ENCODE data around the gene EPN1.

Gene EPN1

GRCh38 chr19:55643887-55644176, 31.2 kb upstream of the EPN1 start:
- no peaks in the 10 kb centered on the region for H3K9me3 ChIP-seq
- peaks cover 59 to 72% of the 10 kb centered on the region in 2 experiments for H3K4me1 ChIP-seq (ENCODE audit: control insufficient read depth in 1 of 2, insufficient read depth in 1 of 2, low read depth in 1 of 2, low read length in 1 of 2)
- peak overlapping the region; percentile 73 to 96 for H3K4me3 ChIP-seq (ENCODE audit: low read depth in 1 of 2, low read length in 1 of 2)
- H3K27me3 ChIP-seq, result peaks cover 53% of the 10 kb centered on the region
- peaks cover 14% of the 10 kb centered on the region for H3K36me3 ChIP-seq
- peak overlapping the region; percentile 83 for H3K27ac ChIP-seq
- no peak for TF ChIP-seq CTCF (IDR thresholded peaks at IDR 0.05)

GRCh38 chr19:55644191-55644833, 30.7 kb upstream of the EPN1 start:
- TF ChIP-seq CTCF (IDR thresholded peaks at IDR 0.05), result no peak
- peaks cover 14% of the 10 kb centered on the region for H3K36me3 ChIP-seq
- peak overlapping the region; percentile 73 to 96 for H3K4me3 ChIP-seq (ENCODE audit: low read depth in 1 of 2, low read length in 1 of 2)
- peak overlapping the region; percentile 83 for H3K27ac ChIP-seq
- H3K9me3 ChIP-seq, result no peaks in the 10 kb centered on the region
- peaks cover 57% of the 10 kb centered on the region for H3K27me3 ChIP-seq
- H3K4me1 ChIP-seq (ENCODE audit: control insufficient read depth in 1 of 2, insufficient read depth in 1 of 2, low read depth in 1 of 2, low read length in 1 of 2), result peaks cover 61 to 74% of the 10 kb centered on the region in 2 experiments

- H3K4me1 ChIP-seq (ENCODE audit: control insufficient read depth in 1 of 2, insufficient read depth in 1 of 2, low read depth in 1 of 2, low read length in 1 of 2), result peaks cover 58 to 72% of the 10 kb centered on the region in 2 experiments
- peaks cover 14% of the 10 kb centered on the region for H3K36me3 ChIP-seq
- TF ChIP-seq CTCF (IDR thresholded peaks at IDR 0.05), result no peak
- H3K4me3 ChIP-seq (ENCODE audit: low read depth in 1 of 2, low read length in 1 of 2), result peak overlapping the region; percentile 73 to 96
- H3K9me3 ChIP-seq, result no peaks in the 10 kb centered on the region
- no peak overlapping the region for H3K27ac ChIP-seq
- peaks cover 55% of the 10 kb centered on the region for H3K27me3 ChIP-seq
Measured at GRCh38 chr19:55644842-55645511, 30.0 kb upstream of the EPN1 start.

GRCh38 chr19:55645512-55645881, 29.5 kb upstream of the EPN1 start:
- H3K9me3 ChIP-seq, result no peaks in the 10 kb centered on the region
- H3K27ac ChIP-seq, result no peak overlapping the region
- TF ChIP-seq CTCF (IDR thresholded peaks at IDR 0.05), result no peak
- H3K36me3 ChIP-seq, result peaks cover 14% of the 10 kb centered on the region
- H3K4me3 ChIP-seq (ENCODE audit: low read depth in 1 of 2, low read length in 1 of 2), result no peak overlapping the region
- H3K27me3 ChIP-seq, result peaks cover 50% of the 10 kb centered on the region
- peaks cover 53 to 66% of the 10 kb centered on the region in 2 experiments for H3K4me1 ChIP-seq (ENCODE audit: control insufficient read depth in 1 of 2, insufficient read depth in 1 of 2, low read depth in 1 of 2, low read length in 1 of 2)

GRCh38 chr19:55646889-55647731, 27.9 kb upstream of the EPN1 start:
- Histone ChIP-seq H3K4me1 (ENCODE audit: control insufficient read depth in 1 of 2, insufficient read depth in 1 of 2, low read depth in 1 of 2, low read length in 1 of 2) (peaks cover 41 to 50% of the 10 kb centered on the region in 2 experiments), H3K9me3 (no peaks in the 10 kb centered on the region), H3K36me3 (peaks cover 14% of the 10 kb centered on the region), H3K27ac (no peak overlapping the region), H3K27me3 (peaks cover 35% of the 10 kb centered on the region), H3K4me3 (ENCODE audit: low read depth in 1 of 2, low read length in 1 of 2) (peak overlapping the region; percentile 52 to 54)
- TF ChIP-seq CTCF (IDR thresholded peaks at IDR 0.05), result no peak

All from neutrophil (primary cell).